ENCODE measurements around the gene NPAS3.

The NPAS3 gene

DNA sequence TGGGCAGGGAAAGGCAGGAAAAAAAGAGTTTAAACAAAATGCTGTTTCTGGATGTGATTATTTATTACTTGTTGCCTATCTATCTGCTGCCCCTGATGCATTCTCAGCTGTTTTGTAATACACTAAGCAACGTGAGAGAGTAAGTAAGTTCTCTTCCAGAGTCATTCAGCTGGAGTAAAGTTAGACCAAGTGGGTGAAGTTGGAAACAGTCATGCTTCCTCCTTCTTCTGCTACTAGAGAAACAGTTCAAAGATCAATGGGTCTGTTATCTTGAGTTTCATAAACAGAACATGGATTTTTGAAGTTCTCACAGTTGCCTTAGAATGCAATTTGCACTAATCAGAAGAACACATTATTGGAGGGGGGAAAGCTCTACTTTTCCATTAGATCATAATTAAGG lies 732.9 kb downstream of the NPAS3 start:
- DNase-seq (ENCODE audit: low read depth), result no peak
- TF ChIP-seq, protein P1, sequence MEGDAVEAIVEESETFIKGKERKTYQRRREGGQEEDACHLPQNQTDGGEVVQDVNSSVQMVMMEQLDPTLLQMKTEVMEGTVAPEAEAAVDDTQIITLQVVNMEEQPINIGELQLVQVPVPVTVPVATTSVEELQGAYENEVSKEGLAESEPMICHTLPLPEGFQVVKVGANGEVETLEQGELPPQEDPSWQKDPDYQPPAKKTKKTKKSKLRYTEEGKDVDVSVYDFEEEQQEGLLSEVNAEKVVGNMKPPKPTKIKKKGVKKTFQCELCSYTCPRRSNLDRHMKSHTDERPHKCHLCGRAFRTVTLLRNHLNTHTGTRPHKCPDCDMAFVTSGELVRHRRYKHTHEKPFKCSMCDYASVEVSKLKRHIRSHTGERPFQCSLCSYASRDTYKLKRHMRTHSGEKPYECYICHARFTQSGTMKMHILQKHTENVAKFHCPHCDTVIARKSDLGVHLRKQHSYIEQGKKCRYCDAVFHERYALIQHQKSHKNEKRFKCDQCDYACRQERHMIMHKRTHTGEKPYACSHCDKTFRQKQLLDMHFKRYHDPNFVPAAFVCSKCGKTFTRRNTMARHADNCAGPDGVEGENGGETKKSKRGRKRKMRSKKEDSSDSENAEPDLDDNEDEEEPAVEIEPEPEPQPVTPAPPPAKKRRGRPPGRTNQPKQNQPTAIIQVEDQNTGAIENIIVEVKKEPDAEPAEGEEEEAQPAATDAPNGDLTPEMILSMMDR (IDR thresholded peaks at IDR 0.05; ENCODE audit: low read depth, low read length, missing control alignments), result no peak
- in situ Hi-C loops (cut with HindIII; ENCODE audit: low sequenced_read_pairs), result no loop called here

DNA sequence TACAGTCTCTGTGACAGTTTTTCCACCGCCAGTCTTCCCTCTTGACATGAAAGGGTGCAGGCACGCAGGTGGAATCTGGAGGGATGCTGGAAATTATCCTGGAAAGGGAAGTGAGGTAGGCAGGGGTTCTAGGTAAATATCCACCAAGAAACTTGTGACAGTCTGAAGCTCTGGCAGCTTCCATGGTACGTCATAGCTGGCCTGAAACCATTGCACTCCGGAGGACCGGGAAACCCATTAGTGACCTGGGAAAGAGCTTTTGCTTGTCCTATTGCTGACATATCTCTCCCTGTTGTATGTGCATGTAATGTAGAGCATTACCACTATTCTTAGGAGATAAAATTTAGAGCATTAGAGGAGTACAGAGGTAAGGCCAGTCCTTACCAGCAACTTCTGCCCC lies 736.2 kb downstream of the NPAS3 start:
- TF ChIP-seq, protein P1 (IDR thresholded peaks at IDR 0.05; ENCODE audit: low read depth, low read length, missing control alignments), result no peak
- in situ Hi-C loops (cut with HindIII; ENCODE audit: low sequenced_read_pairs), result no loop called here
- no peak overlapping the region for H3K4me3 ChIP-seq (ENCODE audit: low read depth, low read length)
- DNase-seq (ENCODE audit: low read depth), result no peak

More for the DNA sequence above, 732.9 kb downstream of the NPAS3 start:
- H3K4me3 ChIP-seq (ENCODE audit: low read depth, low read length), result no peak overlapping the region

DNA sequence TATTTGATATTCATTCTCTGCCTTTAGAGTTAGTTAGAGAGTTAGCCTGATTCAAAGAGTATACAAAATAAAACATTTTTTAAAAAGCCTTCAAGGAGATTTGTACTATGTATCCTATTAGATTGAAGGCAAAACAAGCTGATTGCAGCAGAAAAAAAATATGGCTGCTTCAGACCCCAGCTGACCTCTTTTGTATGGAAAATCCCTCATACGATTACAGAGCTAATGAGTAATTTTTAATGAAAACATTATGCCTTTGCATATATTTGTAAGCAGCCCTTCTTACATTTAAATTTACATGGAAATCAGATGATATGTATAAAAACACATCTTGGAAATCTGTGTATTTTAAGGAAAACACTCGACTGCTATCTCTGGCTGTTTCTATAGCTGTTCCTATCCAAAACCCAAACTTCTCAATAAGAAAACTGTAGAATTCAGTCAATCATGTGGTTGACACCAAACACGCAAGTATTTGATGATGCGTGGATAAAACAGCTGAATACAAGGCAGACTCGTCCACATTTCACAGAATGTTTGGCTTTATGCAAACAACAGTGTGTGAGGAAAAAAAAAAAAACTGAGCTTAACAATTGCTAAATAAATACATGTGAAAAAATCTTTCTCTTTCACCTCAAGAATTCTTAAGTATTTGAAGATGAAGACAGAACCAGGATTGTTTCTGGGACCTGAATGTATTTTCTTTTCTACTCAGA lies 736.9 kb downstream of the NPAS3 start:
- no peak for DNase-seq (ENCODE audit: low read depth)
- no peak overlapping the region for H3K4me3 ChIP-seq (ENCODE audit: low read depth, low read length)
- TF ChIP-seq, protein P1 (IDR thresholded peaks at IDR 0.05; ENCODE audit: low read depth, low read length, missing control alignments), result no peak
- in situ Hi-C loops (cut with HindIII; ENCODE audit: low sequenced_read_pairs), result no loop called here

DNA sequence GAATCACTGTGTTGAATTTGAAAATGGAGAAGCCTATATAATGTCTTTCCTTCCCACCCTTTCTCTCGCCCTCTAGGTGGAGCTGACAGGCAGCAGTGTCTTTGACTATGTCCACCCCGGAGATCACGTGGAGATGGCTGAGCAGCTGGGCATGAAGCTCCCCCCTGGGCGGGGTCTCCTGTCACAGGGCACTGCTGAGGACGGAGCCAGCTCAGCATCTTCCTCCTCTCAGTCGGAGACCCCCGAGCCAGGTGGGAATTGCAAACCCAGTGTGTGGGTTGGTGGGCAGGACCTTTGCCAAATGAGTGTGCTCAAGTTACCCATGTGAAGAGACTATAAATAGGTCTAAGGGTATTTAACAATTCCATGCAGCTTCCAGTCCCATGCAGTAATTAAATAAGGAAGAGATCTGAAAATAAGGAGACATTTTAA lies 737.5 kb downstream of the NPAS3 start:
- TF ChIP-seq, protein P1 (IDR thresholded peaks at IDR 0.05; ENCODE audit: low read depth, low read length, missing control alignments), result peak; percentile 59
- in situ Hi-C loops (cut with HindIII; ENCODE audit: low sequenced_read_pairs), result no loop called here
- no peak for DNase-seq (ENCODE audit: low read depth)
- no peak overlapping the region for H3K4me3 ChIP-seq (ENCODE audit: low read depth, low read length)

DNA sequence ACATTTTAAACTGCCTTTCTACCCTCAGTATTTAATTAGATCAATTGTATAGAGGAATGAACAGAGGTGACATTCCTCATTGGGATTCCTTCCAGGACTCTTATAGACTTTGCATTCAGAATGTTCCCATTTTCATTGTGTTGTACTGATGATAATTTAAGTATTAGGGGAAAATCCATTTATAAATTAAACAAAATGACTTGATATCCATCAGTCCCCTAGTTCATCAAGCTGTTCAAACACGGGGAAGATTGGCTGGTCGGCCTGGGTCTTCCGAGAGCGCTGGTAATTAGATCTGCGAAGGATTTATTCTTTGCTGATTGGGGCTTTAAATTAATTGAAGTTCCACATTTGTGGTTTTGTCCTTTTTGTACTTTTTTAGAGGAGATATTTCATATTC lies 738.2 kb downstream of the NPAS3 start:
- no peak overlapping the region for H3K4me3 ChIP-seq (ENCODE audit: low read depth, low read length)
- TF ChIP-seq, protein P1 (IDR thresholded peaks at IDR 0.05; ENCODE audit: low read depth, low read length, missing control alignments), result no peak
- no peak for DNase-seq (ENCODE audit: low read depth)
- in situ Hi-C loops (cut with HindIII; ENCODE audit: low sequenced_read_pairs), result no loop called here

DNA sequence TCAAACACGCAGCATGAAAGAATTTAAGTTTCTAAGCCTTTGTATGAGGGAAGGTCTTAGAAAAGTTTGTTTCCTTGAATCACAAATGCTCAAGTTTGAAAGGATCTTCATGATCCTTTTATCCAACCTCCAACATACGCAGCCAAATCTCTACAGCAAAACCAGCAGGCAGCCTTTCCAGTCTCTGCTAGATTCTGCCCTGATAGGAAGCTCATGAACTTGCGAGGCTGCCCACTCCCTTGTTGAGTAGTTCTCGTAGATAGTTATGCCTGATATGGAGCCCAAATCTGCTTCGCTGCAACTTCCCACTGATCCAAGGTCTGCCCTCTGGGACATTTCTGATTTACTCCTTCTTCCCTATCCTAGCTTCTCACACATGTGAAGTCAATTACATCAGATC lies 739.3 kb downstream of the NPAS3 start:
- no peak for DNase-seq (ENCODE audit: low read depth)
- TF ChIP-seq, protein P1 (IDR thresholded peaks at IDR 0.05; ENCODE audit: low read depth, low read length, missing control alignments), result no peak
- in situ Hi-C loops (cut with HindIII; ENCODE audit: low sequenced_read_pairs), result no loop called here
- H3K4me3 ChIP-seq (ENCODE audit: low read depth, low read length), result no peak overlapping the region

Data from astrocyte of the cerebellum (primary cell).